Stimulated activated CD4-positive, alpha-beta T cell treated with anti-CD3 and anti-CD28 coated beads, Interleukin-4, amount 100 ng/mL, for 24 hours (primary cell): Measurements from ENCODE around the gene SFT2D1.
"Not testable (repeated sequence)": the region's sequence is repeated elsewhere in the genome, so short reads cannot be mapped to it uniquely, and the experiment has no call there.

Experiments used
- DNase-seq: peaks from one replicate; pipeline ENCODE4 v3.0.0-alpha.2; 2020

The SFT2D1 gene

GRCh38 chr6:166342349-166343149 is at the start of gene SFT2D1:
Gene SFT2D1 (minus strand): TSS chr6:166342545. CDS start chr6:166342481, 64 bp downstream.
- peak; percentile 81 for DNase-seq

GRCh38 chr6:166389119-166389518 is 46.8 kb upstream of the SFT2D1 start:
- no peak for DNase-seq

- DNase-seq = no peak
These were observed 46.1 kb upstream of the SFT2D1 start for GRCh38 chr6:166388290-166389004.

GRCh38 chr6:166387642-166388289 is 45.4 kb upstream of the SFT2D1 start:
- DNase-seq = no peak

- DNase-seq = not testable (repeated sequence)
These were observed 44.8 kb upstream of the SFT2D1 start for GRCh38 chr6:166387098-166387497.

GRCh38 chr6:166386111-166386510 is 43.8 kb upstream of the SFT2D1 start:
- no peak for DNase-seq

GRCh38 chr6:166383802-166384363 is 41.5 kb upstream of the SFT2D1 start:
- DNase-seq = peak; percentile 29

- peak; percentile 93 for DNase-seq
These were observed 40.8 kb upstream of the SFT2D1 start, which contains the start of gene MPC1 for GRCh38 chr6:166382933-166383801. Gene MPC1 (minus strand): TSS chr6:166382940. CDS start chr6:166382876, 64 bp downstream.

- DNase-seq = no peak
These were observed 40.2 kb upstream of the SFT2D1 start for GRCh38 chr6:166382500-166382932.

- DNase-seq = peak; percentile 68
These were observed 39.6 kb upstream of the SFT2D1 start for GRCh38 chr6:166381733-166382499.

- DNase-seq = no peak
These were observed 39.0 kb upstream of the SFT2D1 start for GRCh38 chr6:166381381-166381732.

GRCh38 chr6:166379800-166380199 is 37.5 kb upstream of the SFT2D1 start:
- DNase-seq = no peak

- DNase-seq = no peak
These were observed 36.8 kb upstream of the SFT2D1 start for GRCh38 chr6:166379103-166379586.

- DNase-seq = no peak
These were observed 35.4 kb upstream of the SFT2D1 start for GRCh38 chr6:166377721-166378120.

GRCh38 chr6:166375013-166375412 is 32.7 kb upstream of the SFT2D1 start:
- no peak for DNase-seq

GRCh38 chr6:166370489-166370888 is 28.1 kb upstream of the SFT2D1 start:
- no peak for DNase-seq

GRCh38 chr6:166369782-166370181 is 27.4 kb upstream of the SFT2D1 start:
- DNase-seq = no peak

- DNase-seq = no peak
These were observed 24.6 kb upstream of the SFT2D1 start for GRCh38 chr6:166366921-166367320.

- no peak for DNase-seq
These were observed 23.5 kb upstream of the SFT2D1 start for GRCh38 chr6:166365806-166366205.

- no peak for DNase-seq
These were observed 22.9 kb upstream of the SFT2D1 start for GRCh38 chr6:166365221-166365620.

GRCh38 chr6:166364456-166364855 is 22.1 kb upstream of the SFT2D1 start:
- DNase-seq = no peak
